Esophagus (tissue), 2 donors: ENCODE data around the gene SHE. TPM values are rescaled to one million over a fixed set of nuclear protein-coding genes. Genes with fewer than 3 reads are reported as not detected.

Source experiments
- H3K27ac ChIP-seq, 2 donors: one replicate each; pipeline ENCODE4 v1.5.1; 2013; ENCODE audit warnings: low read depth in 2 of 2, mild to moderate bottlenecking in 2 of 2, inconsistent platforms in 1 of 2, low read length in 1 of 2, moderate library complexity in 1 of 2
- H3K27me3 ChIP-seq, 2 donors: one replicate each; pipeline ENCODE4 v1.6.1; 2013; ENCODE audit warnings: low read length in 2 of 2, control low read depth in 1 of 2, mild to moderate bottlenecking in 1 of 2; ENCODE audit not compliant: insufficient read depth in 2 of 2, control insufficient read depth in 1 of 2
- H3K36me3 ChIP-seq, 2 donors: one replicate each; pipeline ENCODE4 v1.6.1; 2013; ENCODE audit warnings: low read length in 1 of 2; ENCODE audit not compliant: control insufficient read depth in 2 of 2, insufficient read depth in 2 of 2
- H3K4me1 ChIP-seq, 2 donors: one replicate each; pipeline ENCODE4 v1.6.1; 2013; ENCODE audit warnings: low read length in 1 of 2; ENCODE audit not compliant: control insufficient read depth in 2 of 2, insufficient read depth in 2 of 2
- H3K4me3 ChIP-seq, 2 donors: one replicate each; pipeline ENCODE4 v1.5.1; 2013; ENCODE audit warnings: low read length in 2 of 2, mild to moderate bottlenecking in 2 of 2, low read depth in 1 of 2, moderate library complexity in 1 of 2
- H3K9me3 ChIP-seq, 2 donors: one replicate each; pipeline ENCODE4 v1.6.1; 2013; ENCODE audit warnings: mild to moderate bottlenecking in 2 of 2, low read depth in 1 of 2, low read length in 1 of 2, moderate library complexity in 1 of 2; ENCODE audit not compliant: control insufficient read depth in 2 of 2, insufficient read depth in 1 of 2
- WGBS, 2 donors: extraction: QIAGEN DNeasy Blood & Tissue Kit; methylation state at CpG; one replicate each; pipeline ENCODE4 v1.1.7; 2013; 5-methylcytosine and 5-hydroxymethylcytosine counted together
- polyA plus RNA-seq, 2 donors: library from polyadenylated mRNA; stranded (reverse); fragments of 200-250 nt; gene quantifications; one replicate each; pipeline ENCODE4 v1.2.3, GENCODE V29; 2013
- donor health status: healthy with polysubstance abuse.
- donor health status: Bipolar disorder and iron deficiency.

Gene SHE
- polyA plus RNA-seq, 2 donors, result 1.5 to 2.1 TPM

GRCh38 chr1:154459080-154459479, 43.1 kb downstream of the SHE start:
- peaks cover 0 to 4% of the 10 kb centered on the region in 2 donors for H3K36me3 ChIP-seq
- H3K27me3 ChIP-seq, result no peaks in the 10 kb centered on the region
- no peak overlapping the region for H3K27ac ChIP-seq
- no peak overlapping the region for H3K4me3 ChIP-seq
- H3K4me1 ChIP-seq, result no peaks in the 10 kb centered on the region
- H3K9me3 ChIP-seq, result no peaks in the 10 kb centered on the region

GRCh38 chr1:154456631-154457030, 45.6 kb downstream of the SHE start:
- Histone ChIP-seq H3K4me3 (no peak overlapping the region), H3K36me3 (peaks cover 0 to 4% of the 10 kb centered on the region in 2 donors), H3K27ac (no peak overlapping the region), H3K4me1 (peaks cover 0 to 5% of the 10 kb centered on the region in 2 donors), H3K9me3 (no peaks in the 10 kb centered on the region), H3K27me3 (no peaks in the 10 kb centered on the region)
- WGBS, 2 donors, result 94 to 95% methylated on average over 6 of the region's 6 CpGs

GRCh38 chr1:154454386-154455120, 47.7 kb downstream of the SHE start:
- H3K9me3 ChIP-seq, result no peaks in the 10 kb centered on the region
- no peak overlapping the region for H3K27ac ChIP-seq
- 85% methylated on average over 5 of the region's 5 CpGs for WGBS, 2 donors
- no peaks in the 10 kb centered on the region for H3K27me3 ChIP-seq
- peaks cover 4 to 8% of the 10 kb centered on the region in 2 donors for H3K36me3 ChIP-seq
- H3K4me1 ChIP-seq, result peaks cover 0 to 5% of the 10 kb centered on the region in 2 donors
- H3K4me3 ChIP-seq, result no peak overlapping the region

- Histone ChIP-seq H3K4me1 (peaks cover 0 to 5% of the 10 kb centered on the region in 2 donors), H3K9me3 (no peaks in the 10 kb centered on the region), H3K27ac (peak overlapping the region; percentile 50 to 59), H3K36me3 (peaks cover 4 to 10% of the 10 kb centered on the region in 2 donors), H3K27me3 (no peaks in the 10 kb centered on the region), H3K4me3 (no peak overlapping the region)
- WGBS, 2 donors, result 51 to 52% methylated on average over 5 of the region's 5 CpGs
These were observed 48.4 kb downstream of the SHE start for GRCh38 chr1:154453574-154454352.

GRCh38 chr1:154453161-154453560, 49.1 kb downstream of the SHE start:
- peaks cover 0 to 5% of the 10 kb centered on the region in 2 donors for H3K4me1 ChIP-seq
- 79 to 81% methylated on average over 5 of the region's 5 CpGs for WGBS, 2 donors
- peak overlapping the region; percentile 50 to 59 for H3K27ac ChIP-seq
- no peaks in the 10 kb centered on the region for H3K9me3 ChIP-seq
- H3K27me3 ChIP-seq, result no peaks in the 10 kb centered on the region
- peaks cover 8 to 10% of the 10 kb centered on the region in 2 donors for H3K36me3 ChIP-seq
- no peak overlapping the region for H3K4me3 ChIP-seq

- Histone ChIP-seq H3K36me3 (peaks cover 6 to 11% of the 10 kb centered on the region in 2 donors), H3K9me3 (no peaks in the 10 kb centered on the region), H3K27me3 (no peaks in the 10 kb centered on the region), H3K4me1 (peaks cover 3 to 4% of the 10 kb centered on the region in 2 donors), H3K4me3 (no peak overlapping the region), H3K27ac (peak overlapping the region in 1 of 2 donors; percentile 1)
- 72 to 73% methylated on average over 7 of the region's 7 CpGs for WGBS, 2 donors
These were observed 53.8 kb downstream of the SHE start for GRCh38 chr1:154448331-154448811.

GRCh38 chr1:154446789-154447188, 55.4 kb downstream of the SHE start:
- no peaks in the 10 kb centered on the region for H3K9me3 ChIP-seq
- H3K27ac ChIP-seq, result peak overlapping the region in 1 of 2 donors; percentile 10
- no peaks in the 10 kb centered on the region for H3K27me3 ChIP-seq
- 87 to 93% methylated on average over 6 of the region's 6 CpGs for WGBS, 2 donors
- H3K4me3 ChIP-seq, result no peak overlapping the region
- H3K36me3 ChIP-seq, result peaks cover 6 to 11% of the 10 kb centered on the region in 2 donors
- peaks cover 0 to 5% of the 10 kb centered on the region in 2 donors for H3K4me1 ChIP-seq

GRCh38 chr1:154446292-154446691, 55.9 kb downstream of the SHE start:
- Histone ChIP-seq H3K4me1 (peaks cover 3 to 5% of the 10 kb centered on the region in 2 donors), H3K27ac (peak overlapping the region; percentile 60 to 76), H3K36me3 (peaks cover 6 to 11% of the 10 kb centered on the region in 2 donors), H3K27me3 (no peaks in the 10 kb centered on the region), H3K4me3 (no peak overlapping the region), H3K9me3 (no peaks in the 10 kb centered on the region)
- WGBS, 2 donors, result 72 to 74% methylated on average over 10 of the region's 10 CpGs

- no peak overlapping the region for H3K4me3 ChIP-seq
These were observed 57.2 kb downstream of the SHE start for GRCh38 chr1:154445040-154445472.

More at GRCh38 chr1:154445040-154445472, 57.2 kb downstream of the SHE start:
- WGBS, 2 donors, result 59 to 61% methylated on average over 7 of the region's 7 CpGs
- peaks cover 5 to 6% of the 10 kb centered on the region in 2 donors for H3K4me1 ChIP-seq
- H3K27ac ChIP-seq, result peak overlapping the region in 1 of 2 donors; percentile 50
- no peaks in the 10 kb centered on the region for H3K27me3 ChIP-seq
- H3K9me3 ChIP-seq, result no peaks in the 10 kb centered on the region
- H3K36me3 ChIP-seq, result peaks cover 3 to 7% of the 10 kb centered on the region in 2 donors
